Naive thymus-derived CD4-positive, alpha-beta T cell (primary cell): ENCODE results near the gene ZMYM4. TPM values are rescaled to one million over a fixed set of nuclear protein-coding genes. Genes with fewer than 3 reads are reported as not detected.

Experiments
- ATAC-seq: fragments of 150-1000 bp; cut with Tn5 transposase; 2 replicates; pipeline ENCODE4 v1.10.0; 2021; ENCODE audit warnings: mild to moderate bottlenecking, moderate library complexity
- CTCF ChIA-PET: fragments of 350-600 bp; sonication (Branson Sonifier 250); formaldehyde crosslinking; loops from one replicate; lab custom pipeline; 2021; ENCODE audit warnings: antibody characterized with exemption; lab: Charles Lee
- POLR2A ChIA-PET: fragments of 350-600 bp; sonication (Branson Sonifier 250); formaldehyde crosslinking; loops from one replicate; lab custom pipeline; 2021; ENCODE audit warnings: antibody characterized with exemption, inconsistent platforms; lab: Charles Lee
- DNase-seq, 9 donors: peaks; one replicate each; pipeline versions ENCODE4 v3.0.0 to v3.0.0-alpha.2; 2020 to 2022; ENCODE audit warnings: mixed read lengths in 1 of 9
- H3K27ac ChIP-seq: one replicate; pipeline ENCODE4 v1.7.0; 2013; ENCODE audit warnings: mild to moderate bottlenecking, low read depth, low read length, moderate library complexity
- H3K27me3 ChIP-seq, 2 donors: one replicate each; pipeline ENCODE4 v1.7.0; 2013; ENCODE audit warnings: low read length in 2 of 2, mild to moderate bottlenecking in 2 of 2, moderate library complexity in 2 of 2; ENCODE audit not compliant: control insufficient read depth in 2 of 2, insufficient read depth in 2 of 2
- H3K36me3 ChIP-seq, 3 experiments: 1 replicate in 2 of 3; 2 replicates in 1 of 3; pipeline ENCODE4 v1.7.0; 2013; ENCODE audit warnings: low read length in 3 of 3, mild to moderate bottlenecking in 3 of 3, moderate library complexity in 1 of 3; ENCODE audit not compliant: insufficient read depth in 3 of 3, control insufficient read depth in 2 of 3
- H3K4me1 ChIP-seq, 2 donors: one replicate each; pipeline ENCODE4 v1.7.0; 2013; ENCODE audit warnings: low read length in 2 of 2, mild to moderate bottlenecking in 2 of 2, moderate library complexity in 1 of 2; ENCODE audit not compliant: control insufficient read depth in 2 of 2, insufficient read depth in 2 of 2
- H3K4me3 ChIP-seq: 2 replicates; pipeline ENCODE4 v1.7.0; 2013; ENCODE audit warnings: mild to moderate bottlenecking, low read length
- H3K9me3 ChIP-seq, 3 experiments: 1 replicate in 2 of 3; 2 replicates in 1 of 3; pipeline ENCODE4 v1.7.0; 2013; ENCODE audit warnings: low read length in 3 of 3; ENCODE audit not compliant: control insufficient read depth in 2 of 3
- H3K27ac Mint-ChIP-seq, 9 donors: one replicate each; pipeline ENCODE4 v1.8.0; 2020 to 2022; ENCODE audit warnings: mixed read lengths in 9 of 9, mild to moderate bottlenecking in 8 of 9, moderate library complexity in 5 of 9, inconsistent platforms in 2 of 9
- H3K27me3 Mint-ChIP-seq, 5 donors: one replicate each; pipeline ENCODE4 v1.8.0; 2021 to 2022; ENCODE audit warnings: mixed read lengths in 5 of 5, mild to moderate bottlenecking in 1 of 5
- H3K36me3 Mint-ChIP-seq, 5 donors: one replicate each; pipeline ENCODE4 v1.8.0; 2020 to 2022; ENCODE audit warnings: mixed read lengths in 5 of 5, mild to moderate bottlenecking in 3 of 5, inconsistent platforms in 1 of 5
- H3K4me1 Mint-ChIP-seq, 7 donors: one replicate each; pipeline ENCODE4 v1.8.0; 2020 to 2022; ENCODE audit warnings: mixed read lengths in 7 of 7, mild to moderate bottlenecking in 3 of 7, inconsistent platforms in 1 of 7
- H3K4me3 Mint-ChIP-seq, 10 donors: one replicate each; pipeline ENCODE4 v1.8.0; 2020 to 2022; ENCODE audit warnings: mild to moderate bottlenecking in 10 of 10, mixed read lengths in 10 of 10, moderate library complexity in 6 of 10, inconsistent platforms in 2 of 10
- H3K9me3 Mint-ChIP-seq, 11 donors: one replicate each; pipeline ENCODE4 v1.8.0; 2020 to 2022; ENCODE audit warnings: mixed read lengths in 11 of 11, mild to moderate bottlenecking in 4 of 11, inconsistent platforms in 1 of 11, moderate library complexity in 1 of 11
- intact Hi-C, 2 donors: fragments of 100-400 bp; cut with micrococcal nuclease; formaldehyde crosslinking; loops; one replicate each; pipeline ENCODE4 v1.15.1; 2023
- polyA plus RNA-seq, 2 donors: library from polyadenylated mRNA; unstranded; fragments of 300-500 nt; fragmentation: Illumina TruSeq; gene quantifications; one replicate each; pipeline ENCODE4 v1.2.3, GENCODE V29; 2021
- total RNA-seq, 6 experiments: library from RNA in 5 of 6; stranded (reverse) in 5 of 6; gene quantifications; 1 replicate in 5 of 6; 2 replicates in 1 of 6; pipeline ENCODE4 v1.2.3 and lab custom pipeline; 2021 to 2026

Gene ZMYM4
- total and polyA plus RNA-seq, 7 experiments from 2014 or later = 28.2 to 52.9 (median 40.3) TPM

GRCh38 chr1:35433714-35434113, 165.2 kb downstream of the ZMYM4 start:
- peaks cover 9 to 53% (median 35%) of the 10 kb centered on the region in 5 donors for H3K36me3 Mint-ChIP-seq

DNA sequence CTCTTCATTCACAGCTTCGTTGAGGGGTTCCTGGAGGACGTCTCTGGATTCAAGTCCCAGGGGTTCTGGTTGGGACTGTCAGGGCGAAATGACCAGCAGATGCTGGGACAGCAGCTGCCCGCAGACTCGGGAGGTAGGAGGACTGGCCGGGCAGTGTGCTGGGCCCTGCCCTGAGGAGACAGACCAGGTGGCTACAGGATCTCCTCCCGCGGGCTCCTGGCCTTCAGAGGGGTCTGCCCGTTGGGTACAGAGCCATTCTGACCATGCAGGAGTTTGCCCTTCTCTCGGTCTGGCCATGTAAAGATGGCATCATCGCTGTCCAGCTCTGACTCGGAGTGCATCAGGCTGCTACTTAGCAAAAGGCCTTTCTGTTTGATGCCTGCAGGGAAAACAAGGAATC, 166.2 kb downstream of the ZMYM4 start:
- CTCF ChIA-PET = no interaction called here
- peaks cover 0 to 61% (median 0%) of the 10 kb centered on the region in 3 experiments for H3K36me3 ChIP-seq

More at GRCh38 chr1:35433714-35434113, 165.2 kb downstream of the ZMYM4 start:
- intact Hi-C loops = no loop called here
- no peaks in the 10 kb centered on the region for H3K4me1 ChIP-seq
- H3K9me3 ChIP-seq = no peaks in the 10 kb centered on the region
- H3K36me3 ChIP-seq = peaks cover 0 to 57% (median 0%) of the 10 kb centered on the region in 3 experiments
- H3K9me3 Mint-ChIP-seq = peaks cover 0 to 9% (median 0%) of the 10 kb centered on the region in 11 donors
- H3K27ac Mint-ChIP-seq = peak overlapping the region in 1 of 9 donors; percentile 63
- no peak overlapping the region for H3K4me3 ChIP-seq
- no peaks in the 10 kb centered on the region for H3K27me3 Mint-ChIP-seq
- H3K4me3 Mint-ChIP-seq = no peak overlapping the region
- ChIA-PET POLR2A (interaction anchor here (0.7 kb wide), 1 partner anchor 298 kb away, joined by 3 read pairs; no protein-coding TSS in a partner anchor), CTCF (no interaction called here)
- DNase-seq = no peak
- H3K4me1 Mint-ChIP-seq = peaks cover 0 to 18% (median 9%) of the 10 kb centered on the region in 7 donors
- ATAC-seq = no peak
- H3K27me3 ChIP-seq = no peaks in the 10 kb centered on the region
- no peak overlapping the region for H3K27ac ChIP-seq

GRCh38 chr1:35436078-35436477, 167.6 kb downstream of the ZMYM4 start:
- Mint-ChIP-seq H3K4me3 (no peak overlapping the region), H3K9me3 (peaks cover 0 to 6% (median 0%) of the 10 kb centered on the region in 11 donors), H3K4me1 (peaks cover 0 to 18% (median 8%) of the 10 kb centered on the region in 7 donors), H3K36me3 (peaks cover 16 to 54% (median 37%) of the 10 kb centered on the region in 5 donors), H3K27ac (no peak overlapping the region), H3K27me3 (no peaks in the 10 kb centered on the region)
- H3K27ac ChIP-seq = no peak overlapping the region
- no peak overlapping the region for H3K4me3 ChIP-seq
- ATAC-seq = no peak
- intact Hi-C loops = no loop called here
- DNase-seq = no peak
- H3K36me3 ChIP-seq = peaks cover 0 to 75% (median 4%) of the 10 kb centered on the region in 3 experiments
- CTCF ChIA-PET = interaction anchor here (4.8 kb wide), 1 partner anchor 15 kb away, joined by 31 read pairs; no protein-coding TSS in a partner anchor
- H3K27me3 ChIP-seq = no peaks in the 10 kb centered on the region
- H3K9me3 ChIP-seq = no peaks in the 10 kb centered on the region
- POLR2A ChIA-PET = interaction anchor here (1.4 kb wide), 1 partner anchor 333 kb away, joined by 3 read pairs; the partner anchor contains the start of gene CLSPN
- no peaks in the 10 kb centered on the region for H3K4me1 ChIP-seq

More for the DNA sequence above, 166.2 kb downstream of the ZMYM4 start:
- intact Hi-C loops = no loop called here
- DNase-seq (no peak), ATAC-seq (no peak)
- H3K27me3 Mint-ChIP-seq = no peaks in the 10 kb centered on the region
- Histone ChIP-seq H3K27ac (no peak overlapping the region), H3K4me3 (no peak overlapping the region), H3K4me1 (no peaks in the 10 kb centered on the region), H3K9me3 (no peaks in the 10 kb centered on the region), H3K27me3 (no peaks in the 10 kb centered on the region)
- peaks cover 0 to 9% (median 0%) of the 10 kb centered on the region in 11 donors for H3K9me3 Mint-ChIP-seq
- peak overlapping the region in 1 of 9 donors; percentile 76 for H3K27ac Mint-ChIP-seq
- H3K4me1 Mint-ChIP-seq = peaks cover 0 to 19% (median 9%) of the 10 kb centered on the region in 7 donors
- POLR2A ChIA-PET = no interaction called here
- peaks cover 16 to 57% (median 41%) of the 10 kb centered on the region in 5 donors for H3K36me3 Mint-ChIP-seq
- no peak overlapping the region for H3K4me3 Mint-ChIP-seq

DNA sequence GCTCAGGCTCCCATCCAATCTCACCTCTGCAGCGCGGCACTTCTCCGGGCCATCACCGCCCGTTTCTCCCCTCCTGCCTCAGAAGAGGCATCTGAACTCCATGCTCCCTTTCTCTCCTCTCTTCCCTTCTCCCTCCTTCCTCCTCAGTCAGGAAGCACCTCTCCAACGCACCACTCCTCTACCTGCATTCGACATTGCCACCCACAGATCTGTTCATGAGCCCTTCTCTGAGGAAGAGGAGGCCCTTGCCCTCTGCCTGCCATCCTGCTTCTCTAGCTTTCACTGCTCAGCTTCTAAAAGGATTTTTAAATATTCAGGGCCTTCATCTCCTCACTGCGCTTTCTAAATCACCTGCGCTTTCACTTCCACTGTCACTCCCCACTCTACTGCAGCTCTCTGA, 168.7 kb downstream of the ZMYM4 start:
- H3K27ac Mint-ChIP-seq = peak overlapping the region in 2 of 9 donors; percentile 4 to 78
- DNase-seq (no peak), ATAC-seq (no peak)
- H3K27me3 ChIP-seq = no peaks in the 10 kb centered on the region
- intact Hi-C loops = no loop called here
- H3K9me3 Mint-ChIP-seq = peaks cover 0 to 6% (median 0%) of the 10 kb centered on the region in 11 donors
- no peaks in the 10 kb centered on the region for H3K9me3 ChIP-seq
- no peaks in the 10 kb centered on the region for H3K4me1 ChIP-seq
- no peak overlapping the region for H3K27ac ChIP-seq
- no peak overlapping the region for H3K4me3 ChIP-seq
- CTCF ChIA-PET = interaction anchor here (4.8 kb wide), 1 partner anchor 14 kb away, joined by 31 read pairs; no protein-coding TSS in a partner anchor
- H3K4me1 Mint-ChIP-seq = peaks cover 3 to 18% (median 10%) of the 10 kb centered on the region in 7 donors
- H3K36me3 Mint-ChIP-seq = peaks cover 15 to 52% (median 43%) of the 10 kb centered on the region in 5 donors
- POLR2A ChIA-PET = no interaction called here
- H3K4me3 Mint-ChIP-seq = no peak overlapping the region
- peaks cover 0 to 83% (median 4%) of the 10 kb centered on the region in 3 experiments for H3K36me3 ChIP-seq
- no peaks in the 10 kb centered on the region for H3K27me3 Mint-ChIP-seq

DNA sequence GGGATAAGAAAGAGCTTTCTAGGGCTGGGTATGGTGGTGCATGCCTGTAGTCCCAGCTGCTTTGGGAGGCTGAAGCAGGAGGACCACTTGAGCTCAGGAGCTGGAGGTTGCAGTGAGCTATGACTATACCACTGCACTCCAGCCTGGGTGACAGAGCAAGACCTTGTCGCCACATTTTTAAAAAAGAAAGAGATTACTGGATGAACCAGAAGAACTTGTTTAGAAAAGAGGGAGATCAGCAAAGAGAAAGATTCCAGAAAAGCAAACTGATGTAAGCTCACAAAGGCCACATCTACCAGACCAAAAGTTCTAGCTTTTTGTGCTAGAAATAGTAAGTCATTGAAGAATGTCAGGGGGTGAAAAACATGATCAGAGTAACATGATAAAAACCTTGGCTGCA, 171.1 kb downstream of the ZMYM4 start:
- Histone ChIP-seq H3K4me1 (no peaks in the 10 kb centered on the region), H3K27me3 (no peaks in the 10 kb centered on the region), H3K4me3 (no peak overlapping the region), H3K9me3 (no peaks in the 10 kb centered on the region), H3K36me3 (peaks cover 4 to 76% (median 5%) of the 10 kb centered on the region in 3 experiments), H3K27ac (no peak overlapping the region)
- Mint-ChIP-seq H3K9me3 (peaks cover 0 to 2% (median 0%) of the 10 kb centered on the region in 11 donors), H3K27me3 (no peaks in the 10 kb centered on the region), H3K36me3 (peaks cover 7 to 44% (median 36%) of the 10 kb centered on the region in 5 donors), H3K27ac (peak overlapping the region in 5 of 9 donors; percentile 32 to 79 (median 46)), H3K4me1 (peaks cover 0 to 33% (median 20%) of the 10 kb centered on the region in 7 donors), H3K4me3 (no peak overlapping the region)
- ATAC-seq (no peak), DNase-seq (no peak)
- ChIA-PET CTCF (interaction anchor here (0.6 to 4.8 kb wide), 2 partner anchors 11 to 431 kb away, joined by 3 to 31 read pairs; no protein-coding TSS in a partner anchor), POLR2A (no interaction called here)
- intact Hi-C loops = no loop called here

DNA sequence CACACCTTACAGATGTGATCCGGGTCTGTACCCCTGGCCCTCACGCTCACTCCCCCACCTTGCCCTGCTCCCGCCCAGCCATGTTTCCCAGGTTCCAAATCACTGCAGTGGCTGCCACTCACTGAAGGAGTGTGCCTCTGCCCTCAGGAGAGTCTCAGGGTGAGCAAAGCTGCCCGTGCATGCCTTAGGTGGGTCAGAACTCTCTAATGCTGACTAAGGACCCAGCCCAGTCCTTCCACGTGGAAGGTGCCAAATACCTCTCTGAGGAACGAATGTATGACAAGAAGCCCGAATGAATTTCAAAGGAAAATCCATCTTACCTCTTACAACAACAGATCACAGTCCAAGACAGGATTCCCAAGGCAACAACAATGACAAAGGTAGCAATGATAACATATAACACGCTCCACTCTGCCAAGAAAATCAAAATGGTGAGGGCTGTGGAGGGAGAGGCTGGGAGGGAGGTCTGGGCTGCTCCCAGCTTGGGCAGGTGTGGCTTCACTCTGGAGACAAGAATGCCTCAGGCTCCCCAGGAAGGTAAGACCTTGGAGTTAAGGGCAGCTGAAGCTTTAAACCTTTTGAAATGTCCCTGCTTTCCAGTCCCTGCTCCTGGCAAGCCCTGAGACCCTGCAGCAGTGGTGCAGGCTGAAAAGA, 173.5 kb downstream of the ZMYM4 start:
- peaks cover 7 to 63% (median 13%) of the 10 kb centered on the region in 3 experiments for H3K36me3 ChIP-seq
- H3K27ac ChIP-seq = peak overlapping the region; percentile 54
- H3K27me3 ChIP-seq = no peaks in the 10 kb centered on the region
- Mint-ChIP-seq H3K9me3 (peaks cover 0 to 2% (median 0%) of the 10 kb centered on the region in 11 donors), H3K27me3 (no peaks in the 10 kb centered on the region), H3K4me1 (peaks cover 0 to 35% (median 19%) of the 10 kb centered on the region in 7 donors), H3K36me3 (peaks cover 7 to 38% (median 30%) of the 10 kb centered on the region in 5 donors), H3K27ac (peak overlapping the region in 6 of 9 donors; percentile 54 to 81 (median 72)), H3K4me3 (peak overlapping the region in 4 of 10 donors; percentile 23 to 73 (median 48))
- CTCF ChIA-PET = interaction anchor here (0.6 to 1.9 kb wide), 2 partner anchors 9 to 124 kb away, joined by 3 to 10 read pairs; no protein-coding TSS in a partner anchor
- H3K4me3 ChIP-seq = no peak overlapping the region
- H3K4me1 ChIP-seq = no peaks in the 10 kb centered on the region
- ATAC-seq (no peak), DNase-seq (no peak)
- POLR2A ChIA-PET = no interaction called here
- intact Hi-C loops = no loop called here
- H3K9me3 ChIP-seq = no peaks in the 10 kb centered on the region
